ENCODE data around the gene EZH2. TPM values are rescaled to one million over a fixed set of nuclear protein-coding genes. Genes with fewer than 3 reads are reported as not detected.

The EZH2 gene
- total RNA-seq, 1 donor from 2014 or later = 19.7 TPM

DNA sequence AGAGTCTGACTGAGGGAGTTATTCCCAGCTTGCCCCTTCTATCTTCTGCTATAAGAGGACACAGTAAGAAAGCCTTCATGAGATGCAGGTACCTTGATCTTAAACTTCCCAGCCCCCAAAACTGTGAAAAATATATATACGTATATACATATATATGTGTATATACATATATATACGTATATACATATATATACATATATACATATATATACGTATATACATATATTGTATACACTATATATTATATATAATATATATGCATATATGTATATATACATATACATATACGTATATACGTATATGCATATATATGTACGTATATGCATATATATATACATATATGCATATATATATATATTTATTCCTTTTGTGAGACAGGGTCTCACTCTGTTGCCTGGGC lies 17.7 kb downstream of the EZH2 start:
- no peaks in the 10 kb centered on the region for H3K36me3 ChIP-seq (ENCODE audit: control insufficient read depth, insufficient read depth, low read length)
- DNase-seq (ENCODE audit: low read depth) = no peak
- TF ChIP-seq, protein P1, sequence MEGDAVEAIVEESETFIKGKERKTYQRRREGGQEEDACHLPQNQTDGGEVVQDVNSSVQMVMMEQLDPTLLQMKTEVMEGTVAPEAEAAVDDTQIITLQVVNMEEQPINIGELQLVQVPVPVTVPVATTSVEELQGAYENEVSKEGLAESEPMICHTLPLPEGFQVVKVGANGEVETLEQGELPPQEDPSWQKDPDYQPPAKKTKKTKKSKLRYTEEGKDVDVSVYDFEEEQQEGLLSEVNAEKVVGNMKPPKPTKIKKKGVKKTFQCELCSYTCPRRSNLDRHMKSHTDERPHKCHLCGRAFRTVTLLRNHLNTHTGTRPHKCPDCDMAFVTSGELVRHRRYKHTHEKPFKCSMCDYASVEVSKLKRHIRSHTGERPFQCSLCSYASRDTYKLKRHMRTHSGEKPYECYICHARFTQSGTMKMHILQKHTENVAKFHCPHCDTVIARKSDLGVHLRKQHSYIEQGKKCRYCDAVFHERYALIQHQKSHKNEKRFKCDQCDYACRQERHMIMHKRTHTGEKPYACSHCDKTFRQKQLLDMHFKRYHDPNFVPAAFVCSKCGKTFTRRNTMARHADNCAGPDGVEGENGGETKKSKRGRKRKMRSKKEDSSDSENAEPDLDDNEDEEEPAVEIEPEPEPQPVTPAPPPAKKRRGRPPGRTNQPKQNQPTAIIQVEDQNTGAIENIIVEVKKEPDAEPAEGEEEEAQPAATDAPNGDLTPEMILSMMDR (IDR thresholded peaks at IDR 0.05; ENCODE audit: insufficient read depth, low read length, poor library complexity, severe bottlenecking) = no peak
- no peak overlapping the region for H3K4me3 ChIP-seq (ENCODE audit: low read depth, low read length)
- no peaks in the 10 kb centered on the region for H3K27me3 ChIP-seq (ENCODE audit: control insufficient read depth, insufficient read depth, low read length)

DNA sequence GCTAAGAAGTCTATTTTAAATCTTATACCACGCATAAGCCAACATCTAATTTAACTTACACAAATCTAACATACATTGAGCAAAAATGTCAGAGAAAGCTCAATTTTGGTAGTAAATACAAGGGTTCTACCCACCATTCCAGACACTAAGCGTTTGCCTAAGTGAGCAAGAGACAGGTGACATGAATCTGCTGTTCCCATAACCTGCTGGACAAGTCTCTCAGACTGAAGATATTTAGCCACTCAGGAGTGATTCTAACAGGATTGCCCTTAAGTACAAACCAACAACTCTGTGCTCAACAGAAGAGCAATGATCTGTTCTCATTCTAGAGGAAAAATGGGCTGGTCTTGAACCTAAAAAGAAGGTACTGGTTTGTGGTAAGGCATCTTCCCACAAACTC lies 18.8 kb downstream of the EZH2 start:
- no peaks in the 10 kb centered on the region for H3K36me3 ChIP-seq (ENCODE audit: control insufficient read depth, insufficient read depth, low read length)
- H3K4me3 ChIP-seq (ENCODE audit: low read depth, low read length) = no peak overlapping the region
- TF ChIP-seq, protein P1 (IDR thresholded peaks at IDR 0.05; ENCODE audit: insufficient read depth, low read length, poor library complexity, severe bottlenecking) = no peak
- H3K27me3 ChIP-seq (ENCODE audit: control insufficient read depth, insufficient read depth, low read length) = no peaks in the 10 kb centered on the region
- no peak for DNase-seq (ENCODE audit: low read depth)

DNA sequence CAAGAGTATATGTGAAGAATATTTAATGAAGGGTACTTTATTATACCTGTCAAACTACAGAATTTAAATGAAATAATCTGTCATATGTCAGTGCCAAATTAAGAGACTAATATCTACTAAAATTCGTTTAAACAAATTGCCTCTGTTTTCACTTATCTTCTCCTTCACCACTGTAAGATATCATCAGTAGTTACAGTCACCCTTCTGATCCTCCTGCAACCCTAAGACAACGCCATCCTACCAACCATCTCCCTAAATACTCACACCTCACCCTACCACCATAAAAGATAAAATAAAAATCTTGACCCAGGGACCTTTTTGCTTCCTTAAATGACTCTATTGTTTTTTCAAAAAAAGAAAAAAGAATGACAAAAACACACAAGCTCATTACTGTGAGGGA lies 20.8 kb downstream of the EZH2 start:
- TF ChIP-seq, protein P1 (IDR thresholded peaks at IDR 0.05; ENCODE audit: insufficient read depth, low read length, poor library complexity, severe bottlenecking) = no peak
- no peaks in the 10 kb centered on the region for H3K27me3 ChIP-seq (ENCODE audit: control insufficient read depth, insufficient read depth, low read length)
- no peaks in the 10 kb centered on the region for H3K36me3 ChIP-seq (ENCODE audit: control insufficient read depth, insufficient read depth, low read length)
- H3K4me3 ChIP-seq (ENCODE audit: low read depth, low read length) = no peak overlapping the region
- DNase-seq (ENCODE audit: low read depth) = no peak

DNA sequence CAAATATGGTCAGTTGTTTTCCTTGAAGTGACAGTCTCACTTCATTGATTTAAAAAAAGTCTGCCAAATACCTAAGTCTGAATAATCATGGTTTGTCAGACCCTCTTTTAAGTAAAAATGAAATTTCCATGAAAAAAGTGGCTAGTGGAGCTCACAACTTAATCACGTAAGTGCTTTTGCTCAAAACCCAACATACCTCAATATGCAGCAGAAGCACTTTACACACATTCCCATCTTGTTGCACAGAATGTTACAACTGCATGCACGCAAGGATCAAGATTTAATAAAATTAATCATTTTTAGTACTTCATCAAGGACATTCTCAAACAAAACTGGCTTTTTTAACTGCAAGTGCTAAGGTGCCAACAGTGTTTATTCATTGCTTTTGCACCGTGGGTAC lies 21.6 kb downstream of the EZH2 start:
- Histone ChIP-seq H3K36me3 (ENCODE audit: control insufficient read depth, insufficient read depth, low read length) (no peaks in the 10 kb centered on the region), H3K27me3 (ENCODE audit: control insufficient read depth, insufficient read depth, low read length) (no peaks in the 10 kb centered on the region), H3K4me3 (ENCODE audit: low read depth, low read length) (no peak overlapping the region)
- no peak for DNase-seq (ENCODE audit: low read depth)
- TF ChIP-seq, protein P1 (IDR thresholded peaks at IDR 0.05; ENCODE audit: insufficient read depth, low read length, poor library complexity, severe bottlenecking) = no peak

DNA sequence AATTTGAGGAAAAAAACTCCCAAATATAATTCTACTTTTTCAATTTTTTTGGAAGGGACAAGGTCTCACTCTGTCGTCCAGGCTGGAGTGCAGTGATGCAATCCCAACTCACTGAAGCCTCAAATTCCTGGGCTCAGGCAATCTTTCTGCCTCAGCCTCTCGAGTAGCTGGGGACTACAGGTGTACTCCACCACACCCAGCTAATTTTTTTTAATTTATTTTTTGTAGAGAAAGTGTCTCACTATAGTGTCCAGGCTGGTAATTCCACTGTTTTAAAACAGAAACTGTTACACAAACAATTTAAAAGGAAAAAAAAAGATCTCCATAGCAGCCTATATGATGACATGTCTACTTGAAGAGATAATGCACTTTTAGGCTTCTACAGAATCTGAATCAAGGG lies 25.6 kb downstream of the EZH2 start:
- TF ChIP-seq, protein P1 (IDR thresholded peaks at IDR 0.05; ENCODE audit: insufficient read depth, low read length, poor library complexity, severe bottlenecking) = no peak
- H3K4me3 ChIP-seq (ENCODE audit: low read depth, low read length) = no peak overlapping the region
- H3K36me3 ChIP-seq (ENCODE audit: control insufficient read depth, insufficient read depth, low read length) = no peaks in the 10 kb centered on the region
- no peak for DNase-seq (ENCODE audit: low read depth)
- no peaks in the 10 kb centered on the region for H3K27me3 ChIP-seq (ENCODE audit: control insufficient read depth, insufficient read depth, low read length)

DNA sequence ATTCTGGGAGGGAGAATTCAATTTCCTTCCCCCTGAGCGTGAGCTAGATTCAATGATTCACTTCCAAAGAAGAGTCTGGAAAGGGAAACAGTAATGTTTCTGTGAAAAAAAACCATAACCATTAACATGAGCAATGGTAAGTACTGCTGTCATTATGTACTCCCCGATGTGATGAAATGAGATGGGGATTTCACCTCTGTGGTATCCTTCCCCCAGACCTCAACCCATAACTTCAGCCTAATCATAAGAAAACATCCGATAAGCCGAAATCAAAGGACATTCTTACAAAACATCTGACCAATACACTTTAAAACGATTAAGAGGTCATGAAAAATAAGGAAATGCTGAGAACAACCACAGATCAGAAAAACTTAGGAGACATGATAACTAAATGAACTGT lies 27.2 kb downstream of the EZH2 start:
- Histone ChIP-seq H3K4me3 (ENCODE audit: low read depth, low read length) (no peak overlapping the region), H3K27me3 (ENCODE audit: control insufficient read depth, insufficient read depth, low read length) (no peaks in the 10 kb centered on the region), H3K36me3 (ENCODE audit: control insufficient read depth, insufficient read depth, low read length) (no peaks in the 10 kb centered on the region)
- TF ChIP-seq, protein P1 (IDR thresholded peaks at IDR 0.05; ENCODE audit: insufficient read depth, low read length, poor library complexity, severe bottlenecking) = no peak
- no peak for DNase-seq (ENCODE audit: low read depth)

Measured in kidney epithelial cell (primary cell).